Spleen (tissue), 7 donors: Measurements from ENCODE around the gene SUN2.

ENCODE experiments used
- CTCF ChIP-seq, 11 experiments: fragments of 200-600 bp in 7 of 11; fragments of 450-650 bp in 4 of 11; sonication (generic) in 4 of 11; IDR thresholded peaks in 8 of 11; conservative IDR thresholded peaks in 3 of 11; 1 replicate in 7 of 11; 2 replicates in 4 of 11; pipeline versions ENCODE4 v1.4.0 to v1.8.0; 2016 to 2021; ENCODE audit warnings: antibody characterized with exemption in 11 of 11, inconsistent platforms in 4 of 11, mild to moderate bottlenecking in 1 of 11
- POLR2AphosphoS5 ChIP-seq, 3 donors: sonication (generic); formaldehyde crosslinking; IDR thresholded peaks; one replicate each; pipeline ENCODE4 v1.5.1; 2017; ENCODE audit warnings: antibody characterized with exemption in 3 of 3
- donor health status: DM: no; HTN: no; CAD: no; lungs with moderate emphysema.
- donor health status: DM: no; HTN: no; CAD: no.
- donor health status: DM: no; HTN: no; CAD: no.

GRCh38 chr22:38776086-38776485 lies 20.3 kb upstream of the SUN2 start:
- TF ChIP-seq CTCF (IDR thresholded peaks at IDR 0.05 in 8 of 11, conservative IDR thresholded peaks at IDR 0.05 in 3 of 11), result no peak
- no peak for TF ChIP-seq POLR2AphosphoS5 (IDR thresholded peaks at IDR 0.05)
